Fibroblast of skin of left biceps (primary cell): ENCODE measurements around the gene RNF123.

ENCODE experiments used
- DNase-seq, 2 experiments: peaks; one replicate each; pipeline ENCODE4 v3.0.0-alpha.2; 2013; ENCODE audit warnings: low read depth in 2 of 2

The RNF123 gene

DNA sequence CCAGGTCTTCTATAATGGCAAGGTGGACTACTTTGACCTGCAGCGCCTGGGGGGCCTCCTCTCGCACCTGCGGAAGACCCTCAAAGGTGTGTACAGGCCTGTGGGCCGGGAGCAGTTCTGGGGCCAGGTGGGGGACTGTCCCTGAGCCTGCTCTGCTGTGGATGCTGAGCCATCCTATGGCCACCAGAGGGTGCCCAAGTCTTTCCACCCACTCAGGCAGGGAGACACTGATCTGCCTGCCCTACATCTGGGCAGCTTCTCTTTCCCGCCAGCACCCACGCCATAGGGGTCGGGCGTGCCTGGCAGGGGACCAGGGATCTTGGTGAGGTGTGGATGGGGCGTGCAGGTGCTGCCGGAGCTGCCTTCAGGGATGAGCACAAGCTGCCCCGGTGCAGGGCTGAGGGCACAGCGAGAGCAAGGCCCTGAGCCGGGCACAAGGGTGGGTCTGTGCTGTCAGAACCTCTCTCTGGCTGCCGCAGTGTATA lies 14.1 kb downstream of the RNF123 start:
- DNase-seq = no peak

DNA sequence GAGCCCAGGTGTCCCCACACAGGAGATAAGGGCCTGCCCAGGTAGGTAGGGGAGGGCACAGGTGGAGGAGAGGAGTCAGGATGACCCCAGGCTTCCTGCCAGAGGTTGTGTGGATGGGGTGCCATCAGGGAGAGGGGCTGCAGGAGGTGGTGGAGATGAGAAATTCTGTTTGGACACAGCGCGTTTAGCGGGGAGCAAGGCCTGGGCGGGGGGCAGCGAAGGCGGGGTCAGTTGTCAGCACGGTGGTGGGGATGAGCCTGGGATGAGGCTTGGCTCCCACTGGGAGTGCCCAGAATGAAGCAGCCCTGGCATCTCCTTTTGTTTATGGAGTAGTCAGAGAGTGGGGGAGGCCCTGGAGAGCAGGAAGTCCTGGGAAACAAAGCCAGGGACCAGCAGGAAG lies 14.6 kb downstream of the RNF123 start:
- DNase-seq = no peak

- DNase-seq = no peak
Measured at GRCh38 chr3:49704629-49705028, 15.3 kb downstream of the RNF123 start.

DNA sequence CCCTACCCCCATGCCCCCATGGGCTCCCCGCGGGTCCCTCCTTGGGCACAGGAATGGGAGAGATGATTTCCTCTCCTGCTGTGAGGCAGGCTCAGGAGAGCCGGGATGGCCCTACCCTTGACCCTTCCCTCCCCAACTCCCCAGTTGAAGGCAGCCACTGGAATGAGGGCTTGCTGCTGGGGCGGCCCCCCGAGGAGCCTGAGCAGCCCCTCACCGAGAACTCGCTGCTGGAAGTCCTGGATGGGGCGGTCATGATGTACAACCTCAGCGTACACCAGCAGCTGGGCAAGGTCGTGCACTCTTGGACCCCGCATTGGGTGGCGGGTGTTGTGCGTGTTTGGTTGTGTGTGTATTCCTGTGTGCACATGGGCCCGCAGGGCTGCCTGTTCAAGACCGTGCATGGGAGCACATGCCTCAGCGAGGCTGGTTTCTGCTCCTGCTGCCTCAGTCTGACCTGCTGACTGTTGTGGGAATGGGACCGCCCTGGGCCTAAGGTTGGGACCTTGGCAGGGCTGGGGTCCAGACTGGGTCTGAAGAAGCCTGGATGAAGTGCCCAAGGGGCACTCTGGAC lies 16.1 kb downstream of the RNF123 start:
- DNase-seq = no peak

DNA sequence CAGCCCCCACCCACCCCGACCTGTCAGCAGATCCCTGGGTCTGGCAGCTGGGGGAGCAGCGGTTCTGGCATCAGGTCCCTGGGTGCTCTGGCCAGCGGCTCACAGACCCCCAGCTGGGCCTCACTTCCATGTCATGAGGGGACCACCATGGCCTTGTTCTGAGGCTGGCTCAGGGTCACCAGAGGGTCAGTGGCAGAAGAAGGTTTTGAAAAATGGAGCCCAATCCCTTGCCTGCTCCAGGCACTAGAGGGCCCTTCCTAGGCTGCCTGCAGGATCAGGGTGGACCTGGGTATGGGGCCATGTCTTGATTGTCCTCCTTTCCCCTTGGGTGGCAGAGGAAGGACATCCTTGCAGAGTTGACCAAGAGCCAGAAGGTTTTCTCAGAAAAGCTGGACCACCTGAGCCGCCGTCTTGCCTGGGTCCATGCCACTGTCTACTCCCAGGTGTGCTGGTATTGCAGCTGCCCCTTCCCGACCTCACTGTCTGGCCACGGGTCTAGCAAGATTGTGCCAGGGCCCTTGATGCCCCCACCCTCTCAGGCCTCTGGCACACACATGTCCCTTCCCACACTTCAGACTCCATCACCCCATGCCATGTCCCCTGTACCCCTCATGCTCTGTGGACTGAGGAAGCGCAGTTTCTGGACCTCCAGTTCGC lies 17.2 kb downstream of the RNF123 start:
- no peak for DNase-seq

DNA sequence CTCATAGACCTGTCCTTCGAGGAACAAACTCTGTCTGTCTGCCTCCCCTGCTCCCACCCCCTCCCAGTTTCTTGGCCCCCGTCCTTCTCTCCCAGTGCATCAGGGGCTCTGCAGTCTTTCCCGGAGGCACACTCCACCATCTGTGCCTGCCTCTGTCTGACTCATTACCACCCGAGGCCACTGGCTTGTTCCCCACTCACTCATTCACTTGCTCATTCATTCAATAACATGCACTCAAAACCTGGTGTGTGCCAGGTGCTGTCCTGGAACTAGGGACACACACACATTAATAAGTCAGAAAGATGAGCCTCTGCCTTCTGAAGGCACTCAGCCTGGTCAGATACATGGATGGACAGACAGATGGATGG lies 17.7 kb downstream of the RNF123 start:
- no peak for DNase-seq

DNA sequence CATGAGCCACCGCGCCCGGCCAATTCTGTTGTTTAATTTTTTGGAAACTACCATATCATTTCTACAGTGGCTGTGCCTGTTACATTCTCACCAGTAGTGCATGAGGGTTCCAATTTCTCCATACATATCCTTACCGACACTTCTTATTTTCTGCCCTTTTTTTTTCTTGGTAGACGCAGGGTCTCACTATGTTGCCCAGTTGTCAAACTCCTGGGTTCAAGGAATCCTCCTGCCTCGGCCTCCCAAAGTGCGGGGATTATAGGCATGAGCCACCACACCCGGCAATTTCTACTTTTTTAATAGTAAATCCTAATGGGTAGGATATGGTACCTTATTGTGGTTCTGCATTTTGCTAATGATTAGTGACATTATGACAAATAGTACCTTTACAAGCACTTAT lies 20.5 kb downstream of the RNF123 start:
- no peak for DNase-seq

DNA sequence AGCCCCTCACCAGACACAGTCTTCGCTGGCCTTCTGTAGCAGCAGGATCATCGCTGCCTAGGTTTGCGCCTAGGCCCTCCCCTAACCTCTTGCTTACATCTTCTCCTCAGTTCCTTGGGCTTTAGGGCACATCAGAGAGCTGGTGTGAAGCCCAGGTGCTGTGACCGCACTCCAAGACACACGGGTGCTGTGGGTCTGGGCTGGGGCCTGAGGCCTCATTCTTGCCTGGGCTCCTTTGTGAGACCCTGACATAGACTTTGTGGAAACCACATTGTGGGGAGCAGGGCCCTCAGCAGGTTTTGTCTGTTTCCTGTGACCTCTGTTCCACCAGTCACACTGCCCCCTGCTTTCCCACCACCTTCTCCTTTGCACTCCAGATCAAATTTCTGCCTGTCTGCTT lies 22.1 kb downstream of the RNF123 start:
- DNase-seq = no peak

- DNase-seq = no peak
Measured at GRCh38 chr3:49712166-49712565, 22.8 kb downstream of the RNF123 start.

DNA sequence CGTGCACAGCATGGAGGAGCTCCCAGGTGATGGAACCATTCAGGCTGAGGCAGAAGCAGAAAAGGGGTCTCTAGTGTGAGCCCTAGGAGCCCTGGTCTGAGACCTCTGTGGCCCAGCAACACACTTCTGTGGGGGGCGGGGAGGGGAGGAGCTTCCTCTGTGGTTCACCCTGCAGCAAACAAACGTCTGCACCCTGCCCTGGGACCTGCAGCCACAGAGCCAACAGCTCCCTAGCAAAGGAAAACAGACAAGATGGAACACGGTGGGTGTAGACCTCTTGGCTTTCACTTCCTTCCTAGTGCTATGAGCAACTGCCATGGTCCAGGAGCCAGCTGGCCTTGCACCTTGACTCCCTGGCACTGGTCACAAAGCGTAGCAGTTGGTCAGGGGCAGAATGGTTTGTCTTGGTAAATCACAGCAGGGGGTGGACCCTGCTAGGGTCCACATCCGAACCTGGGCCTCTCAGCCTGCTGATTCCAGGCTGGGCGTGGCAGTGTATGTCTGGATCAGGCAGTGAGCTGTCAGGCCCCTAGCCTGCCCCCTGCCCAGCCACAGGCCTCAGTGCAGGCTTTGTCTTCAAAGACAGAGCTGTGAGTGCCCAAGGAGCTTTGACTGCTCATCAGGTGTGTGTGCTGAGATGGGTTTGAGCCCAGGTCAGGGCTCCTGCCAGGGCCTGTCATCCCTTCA lies 23.4 kb downstream of the RNF123 start:
- no peak for DNase-seq

- DNase-seq = no peak
Measured at GRCh38 chr3:49713336-49714105, 24.2 kb downstream of the RNF123 start.

GRCh38 chr3:49714728-49715550 lies 25.6 kb downstream of the RNF123 start:
- DNase-seq = no peak

DNA sequence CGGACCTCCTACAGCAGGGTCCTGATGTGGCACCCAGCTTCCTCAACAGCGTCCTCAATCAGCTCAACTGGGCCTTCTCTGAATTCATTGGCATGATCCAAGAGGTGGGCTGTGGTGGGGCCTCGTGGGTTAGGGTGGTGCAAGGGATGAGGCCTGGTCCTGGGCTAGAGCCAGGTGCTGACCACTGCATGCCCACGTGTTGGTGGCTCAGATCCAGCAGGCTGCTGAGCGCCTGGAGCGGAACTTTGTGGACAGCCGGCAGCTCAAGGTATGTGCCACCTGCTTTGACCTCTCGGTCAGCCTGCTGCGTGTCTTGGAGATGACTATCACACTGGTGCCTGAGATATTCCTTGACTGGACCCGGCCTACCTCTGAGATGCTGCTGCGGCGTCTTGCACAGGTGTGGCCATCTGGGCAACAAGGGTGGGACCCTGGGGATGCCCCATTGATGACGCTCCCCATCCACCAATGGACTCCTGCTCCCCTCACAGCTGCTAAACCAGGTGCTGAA lies 26.3 kb downstream of the RNF123 start:
- no peak for DNase-seq

DNA sequence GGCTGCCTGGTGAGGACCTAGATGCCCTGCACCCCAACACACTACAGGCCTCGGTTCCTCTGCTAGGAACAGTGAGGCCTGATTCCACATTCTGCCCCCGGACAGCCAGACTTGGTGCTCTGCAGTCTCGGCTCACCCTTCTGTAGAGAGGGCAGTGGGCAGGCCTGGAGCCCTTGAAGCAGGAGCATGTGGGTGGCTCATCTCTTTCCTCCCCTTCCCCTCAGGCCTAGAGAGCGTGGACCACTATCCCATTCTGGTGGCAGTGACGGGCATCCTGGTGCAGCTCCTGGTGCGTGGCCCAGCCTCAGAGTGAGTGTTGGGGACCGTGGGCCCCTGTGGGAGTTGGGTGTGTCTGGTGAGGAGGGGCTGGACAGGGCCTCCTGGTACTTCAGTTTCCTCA lies 26.8 kb downstream of the RNF123 start:
- no peak for DNase-seq

- DNase-seq = no peak
Measured at GRCh38 chr3:49716691-49717210, 27.4 kb downstream of the RNF123 start.

DNA sequence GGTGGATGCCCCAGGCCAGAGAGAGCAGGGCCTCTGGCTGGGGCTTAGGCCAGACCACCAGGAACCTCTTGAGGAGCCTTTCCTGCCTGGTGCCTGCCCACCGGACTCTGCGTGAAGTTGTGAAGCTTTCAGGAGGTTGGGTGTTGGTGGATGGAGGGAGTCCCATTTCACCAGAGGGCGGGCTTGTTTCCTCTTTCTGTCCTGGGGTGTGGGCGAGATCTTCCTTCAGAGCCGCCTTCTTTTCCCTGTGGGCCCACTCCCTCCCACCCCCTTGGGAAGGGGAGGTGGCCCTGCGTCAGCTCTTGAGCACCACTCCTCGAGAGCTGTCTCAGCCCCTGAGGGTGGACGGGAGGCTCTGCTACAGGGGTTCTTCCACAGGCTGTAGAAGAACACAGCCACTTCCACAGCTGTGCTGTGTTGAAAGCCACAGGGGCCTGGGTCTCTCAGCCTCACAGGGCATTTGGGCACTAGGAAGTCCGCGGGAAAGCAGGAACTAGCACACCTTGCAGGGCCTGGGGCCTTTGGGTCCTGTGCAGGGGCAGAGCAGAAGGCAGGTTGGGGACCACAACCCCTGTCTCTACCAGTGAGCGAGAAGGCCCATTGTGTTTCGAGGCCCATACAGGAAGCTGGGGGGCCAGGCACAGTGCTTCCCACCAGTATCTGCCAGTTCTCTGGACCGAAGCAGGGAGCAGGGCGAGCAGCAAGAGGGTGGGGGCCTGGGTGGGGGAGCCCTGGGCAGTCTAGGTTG lies 28.0 kb downstream of the RNF123 start:
- DNase-seq = no peak

DNA sequence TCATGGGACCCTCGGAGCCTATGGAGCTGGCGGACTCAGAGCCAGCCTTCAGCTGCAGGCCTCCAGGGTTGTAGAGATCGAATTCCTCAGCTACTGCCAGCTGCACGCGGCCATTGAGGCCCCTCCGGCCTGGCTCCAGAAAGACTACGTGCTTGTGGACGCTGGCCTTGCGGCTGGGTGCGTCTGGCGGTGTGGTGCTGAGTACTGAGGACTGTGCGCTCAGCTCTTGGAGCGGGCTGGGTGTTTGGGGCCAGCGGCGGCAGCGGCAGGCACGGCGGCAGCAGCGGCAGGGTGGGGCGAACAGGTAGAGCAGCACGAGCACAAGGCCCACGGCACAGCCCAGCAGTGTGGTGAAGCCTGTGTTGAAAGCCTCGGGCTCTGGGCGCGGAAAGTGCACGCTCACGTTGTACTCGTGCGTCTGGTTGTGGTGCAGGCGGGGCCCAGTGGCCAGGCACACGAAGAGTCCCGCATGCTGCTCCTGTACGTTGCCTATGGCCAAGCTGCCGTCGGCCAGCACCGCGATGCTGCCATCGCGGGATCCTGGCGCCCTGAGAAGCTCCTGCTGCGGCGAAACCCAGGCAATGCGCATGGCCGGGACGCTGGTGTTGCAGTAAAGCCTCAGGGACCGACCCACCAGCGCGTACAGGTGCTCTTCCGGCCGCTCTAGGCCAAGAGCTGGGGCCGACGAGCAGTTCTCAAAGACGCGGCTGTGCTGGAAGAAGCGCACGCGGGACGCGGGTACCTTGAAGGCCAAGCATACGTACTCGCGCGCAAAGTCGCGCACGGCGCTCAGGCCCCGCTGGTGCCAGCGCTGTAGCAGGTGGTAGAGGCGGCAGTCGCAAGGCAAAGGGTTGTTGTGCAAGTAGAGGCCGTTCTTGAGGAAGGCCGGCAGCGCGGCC lies 28.9 kb downstream of the RNF123 start:
- DNase-seq = no peak

GRCh38 chr3:49718858-49719213 lies 29.5 kb downstream of the RNF123 start:
- no peak for DNase-seq

GRCh38 chr3:49719214-49719884 lies 30.0 kb downstream of the RNF123 start, which contains the start of gene AMIGO3:
TSS of gene AMIGO3 (minus strand) at chr3:49719684. CDS start at chr3:49719465, 219 bp downstream.
- peak; percentile 75 to 76 for DNase-seq
